GM19240 (cell line): Measurements from ENCODE around the gene STK32C.

Experiments used
- DNase-seq: peaks from one replicate; pipeline ENCODE4 v3.0.0; 2011; ENCODE audit warnings: low spot score; ENCODE audit not compliant: insufficient read length

Gene STK32C

GRCh38 chr10:132307823-132308586, at the start of gene STK32C:
STK32C (minus strand) TSS chr10:132307950; CDS start chr10:132307833, 117 bp downstream.
- DNase-seq = peak; percentile 98

DNA sequence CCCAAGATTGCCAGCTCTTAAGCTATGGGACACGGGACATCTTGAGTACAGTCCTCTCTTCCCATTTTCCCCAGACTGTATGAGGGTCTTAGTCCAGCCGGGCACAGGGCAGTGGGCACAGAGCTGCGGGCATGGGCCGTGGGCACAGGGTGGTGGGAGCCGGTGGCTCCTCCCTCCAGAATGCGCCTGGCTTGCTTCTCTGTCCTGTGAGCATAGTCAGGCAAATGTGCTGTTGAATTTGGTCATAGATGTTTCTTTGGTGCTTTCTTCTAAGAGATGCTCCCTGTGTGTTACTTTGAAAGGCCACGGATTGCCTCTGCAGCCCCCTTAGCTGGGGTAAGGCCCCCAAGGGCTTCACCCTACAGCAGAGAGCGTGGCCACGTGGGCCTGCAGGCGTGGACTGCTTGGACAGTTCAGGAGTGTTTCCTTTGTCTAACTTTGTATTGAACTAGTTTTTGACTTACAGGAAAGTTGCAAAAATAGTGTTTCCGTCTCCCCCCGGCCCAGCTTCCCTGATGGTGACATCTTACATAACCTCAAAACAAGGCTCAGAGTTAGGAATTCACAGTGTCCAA, 49.0 kb upstream of the STK32C start:
- DNase-seq = no peak

DNA sequence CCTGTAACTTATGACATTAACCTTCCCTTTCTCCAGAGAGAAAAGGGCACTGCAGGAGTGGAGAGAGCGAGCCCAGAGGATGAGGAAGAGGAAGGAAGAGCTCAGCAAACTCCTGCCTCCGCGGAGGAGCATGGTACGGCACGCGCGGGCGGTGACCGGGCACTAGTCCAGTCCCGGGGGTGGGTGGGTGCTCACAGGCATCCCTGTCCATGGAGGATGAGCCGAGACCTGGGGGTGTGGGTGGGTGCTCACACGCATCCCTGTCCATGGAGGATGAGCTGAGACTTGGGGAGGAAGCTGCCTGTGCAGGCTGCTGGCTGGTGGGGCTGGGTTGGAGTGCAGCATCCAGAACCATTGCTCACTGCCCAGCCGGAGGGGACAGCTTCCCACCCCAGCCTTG, 48.0 kb upstream of the STK32C start:
- no peak for DNase-seq

GRCh38 chr10:132355297-132355696, 47.5 kb upstream of the STK32C start:
- no peak for DNase-seq

DNA sequence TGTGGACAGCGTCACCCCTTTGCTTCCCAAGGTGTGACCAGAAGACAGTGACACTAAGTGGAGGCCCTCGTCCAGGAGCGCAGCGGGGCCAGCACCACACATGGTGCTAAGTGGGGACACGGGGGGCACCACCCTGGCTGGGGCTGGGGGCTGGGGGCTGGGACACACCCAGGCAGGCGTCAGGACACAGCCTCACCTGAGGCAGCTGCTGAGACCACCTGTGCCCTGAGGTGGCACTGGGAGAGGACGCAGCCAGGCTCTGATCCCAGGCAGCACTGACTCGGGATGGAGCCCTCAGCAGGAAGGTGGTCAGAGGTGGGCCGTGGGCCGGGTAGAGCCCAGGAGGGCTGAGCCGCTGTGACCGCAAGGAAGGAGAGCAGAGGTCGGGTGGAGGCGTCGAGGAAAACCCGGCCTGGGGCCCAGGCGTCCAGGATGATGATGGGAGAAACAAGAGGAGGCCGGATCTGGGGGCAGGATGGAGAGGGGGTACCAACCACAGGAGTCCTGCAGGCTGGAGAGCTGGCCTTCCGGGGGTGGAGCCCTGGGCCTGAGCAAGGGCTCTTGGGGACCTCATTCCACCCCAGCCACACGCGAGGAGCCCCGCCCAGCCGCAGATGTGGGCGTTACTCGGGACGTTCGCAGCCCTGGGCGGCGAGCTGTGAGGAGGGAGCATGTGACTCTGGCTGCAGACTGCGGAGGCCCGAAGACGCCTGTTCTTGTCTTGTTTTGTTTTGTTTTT, 46.8 kb upstream of the STK32C start:
- no peak for DNase-seq

DNA sequence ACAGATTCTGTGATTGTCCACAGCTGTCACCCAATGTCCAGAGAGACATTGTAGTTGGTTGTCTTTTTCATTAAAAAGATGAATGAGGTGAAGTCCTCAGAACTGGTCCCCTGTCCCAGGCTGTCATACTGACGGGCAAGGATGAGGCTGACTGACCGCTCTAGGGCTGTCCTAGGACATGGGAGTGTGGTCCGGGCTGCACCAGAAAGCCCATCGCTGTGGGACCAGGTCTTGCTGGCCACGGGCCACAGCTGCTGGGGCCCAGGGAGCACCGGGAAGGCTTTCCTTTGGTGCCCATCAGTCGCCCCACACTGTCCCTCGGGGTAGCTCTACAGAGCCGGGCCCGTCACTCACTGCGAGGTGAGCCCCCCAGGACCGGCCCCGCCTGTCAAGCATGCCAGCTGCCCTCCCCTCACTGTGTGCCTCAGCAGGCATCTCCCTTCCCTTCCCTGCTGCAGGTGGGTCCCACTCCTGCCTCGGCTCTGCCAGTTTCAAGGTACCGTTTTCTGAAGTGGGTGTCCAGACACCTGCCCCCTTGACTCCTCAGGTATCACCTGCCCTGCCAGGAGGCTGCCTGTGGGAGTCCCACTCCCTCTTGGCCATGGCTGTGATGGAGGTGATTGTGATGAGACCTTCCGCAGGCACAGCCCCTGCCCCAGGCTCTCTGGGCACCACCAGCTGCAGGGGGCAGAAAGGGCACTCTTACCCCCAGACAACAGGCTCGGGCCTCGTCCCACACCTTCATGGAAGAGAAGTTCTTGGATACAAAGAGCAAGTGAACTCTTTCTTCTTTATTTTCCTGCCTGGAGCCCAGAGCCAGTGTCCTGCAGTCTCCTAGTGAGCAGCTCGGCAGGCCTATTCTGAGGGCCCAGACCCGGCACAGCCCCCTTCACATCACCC, 46.0 kb upstream of the STK32C start:
- DNase-seq = no peak

DNA sequence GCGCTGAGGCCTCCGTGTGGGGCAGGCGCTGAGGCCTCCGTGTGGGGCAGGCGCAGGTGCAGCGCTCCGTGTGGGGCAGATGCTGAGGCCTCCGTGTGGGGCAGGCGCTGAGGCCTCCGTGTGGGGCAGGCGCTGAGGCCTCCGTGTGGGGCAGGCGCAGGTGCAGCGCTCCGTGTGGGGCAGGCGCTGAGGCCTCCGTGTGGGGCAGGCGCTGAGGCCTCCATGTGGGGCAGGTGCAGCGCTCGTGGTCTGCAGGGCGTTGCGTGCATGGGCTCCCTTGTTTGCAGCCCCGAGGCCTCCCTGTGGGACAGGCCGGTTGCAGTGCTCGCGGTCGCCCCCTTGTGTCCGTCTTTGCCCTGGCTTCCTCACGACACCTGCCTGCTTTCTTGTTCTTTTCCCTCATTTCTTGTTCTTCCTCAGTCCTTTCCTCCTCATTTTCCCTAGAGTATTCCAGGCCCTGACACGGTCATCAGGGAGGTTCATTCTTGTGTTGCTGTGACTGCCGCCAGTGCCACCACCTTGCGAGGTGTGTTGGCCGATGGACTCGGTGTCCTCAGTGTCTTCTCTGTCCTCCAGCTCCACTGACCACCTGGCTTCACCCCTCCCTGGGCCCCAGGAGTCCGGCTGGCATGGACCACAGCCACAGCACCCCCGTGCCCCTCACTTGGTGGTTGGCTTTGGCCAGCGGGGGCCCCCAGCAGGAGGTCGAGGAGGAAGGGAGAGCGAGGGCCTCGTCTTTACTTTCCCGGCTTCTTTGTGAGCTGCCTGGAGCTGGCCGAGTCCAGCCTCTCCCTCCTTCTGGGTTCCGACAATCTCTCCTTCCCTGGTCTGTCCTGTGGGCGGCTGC, 44.9 kb upstream of the STK32C start:
- DNase-seq = peak; percentile 79

GRCh38 chr10:132351611-132352010, 43.9 kb upstream of the STK32C start:
- no peak for DNase-seq

DNA sequence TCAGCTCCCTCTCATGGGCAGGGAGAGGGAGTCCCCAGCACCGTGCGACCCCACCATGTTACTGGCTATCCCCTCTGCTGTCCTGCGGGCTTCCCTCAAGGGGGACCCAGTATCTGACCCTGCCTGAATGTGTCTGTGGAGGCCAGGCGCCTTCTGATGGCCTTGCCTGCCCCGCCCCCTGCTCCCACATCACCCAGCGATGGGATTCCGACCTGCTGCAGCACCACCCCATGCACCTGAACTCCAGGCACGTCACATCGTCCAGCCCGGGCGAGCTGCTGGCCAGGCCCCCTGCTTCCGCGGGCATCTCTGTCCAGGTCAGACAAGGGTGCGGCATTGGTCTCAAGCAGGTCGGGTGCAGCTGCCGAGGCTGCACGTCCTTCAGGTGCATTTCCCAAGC, 43.2 kb upstream of the STK32C start:
- no peak for DNase-seq

DNA sequence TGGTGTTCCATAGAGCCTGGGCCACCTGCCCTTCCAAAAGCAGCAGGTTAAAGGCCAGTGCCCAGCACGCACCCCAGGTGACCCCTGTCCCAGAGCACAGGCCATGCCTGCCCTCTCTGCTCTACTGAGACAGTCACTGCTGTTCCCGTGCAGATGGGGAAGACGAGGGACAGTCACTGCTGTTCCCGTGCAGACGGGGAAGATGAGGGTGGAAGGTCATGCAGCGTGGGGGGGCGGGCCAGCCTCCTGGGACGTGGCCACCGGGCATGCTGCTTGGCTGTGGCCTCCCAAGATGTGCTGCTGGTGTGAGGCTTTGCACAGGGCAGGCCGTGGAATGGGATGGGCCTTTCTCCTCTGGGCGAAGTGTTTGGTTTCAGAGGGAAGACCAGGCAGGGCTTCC, 42.6 kb upstream of the STK32C start:
- DNase-seq = no peak

- no peak for DNase-seq
Measured at GRCh38 chr10:132349766-132350165, 42.0 kb upstream of the STK32C start.

DNA sequence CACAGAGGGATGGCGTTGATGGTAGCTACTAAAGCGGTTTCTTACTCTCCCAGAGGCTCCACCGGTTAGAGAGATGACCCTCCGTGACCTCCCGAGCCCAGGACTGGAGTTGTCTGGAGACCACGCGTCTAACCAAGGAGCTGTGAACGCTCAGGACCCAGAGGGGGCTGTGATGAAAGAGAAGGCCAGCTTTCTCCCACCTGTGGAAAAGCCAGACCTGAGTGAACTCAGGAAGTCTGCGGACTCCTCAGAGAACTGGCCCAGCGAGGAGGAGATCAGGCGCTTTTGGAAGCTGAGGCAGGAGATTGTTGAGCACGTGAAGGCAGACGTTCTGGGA, 40.1 kb upstream of the STK32C start:
- no peak for DNase-seq

GRCh38 chr10:132347211-132347930, 39.6 kb upstream of the STK32C start:
- no peak for DNase-seq

DNA sequence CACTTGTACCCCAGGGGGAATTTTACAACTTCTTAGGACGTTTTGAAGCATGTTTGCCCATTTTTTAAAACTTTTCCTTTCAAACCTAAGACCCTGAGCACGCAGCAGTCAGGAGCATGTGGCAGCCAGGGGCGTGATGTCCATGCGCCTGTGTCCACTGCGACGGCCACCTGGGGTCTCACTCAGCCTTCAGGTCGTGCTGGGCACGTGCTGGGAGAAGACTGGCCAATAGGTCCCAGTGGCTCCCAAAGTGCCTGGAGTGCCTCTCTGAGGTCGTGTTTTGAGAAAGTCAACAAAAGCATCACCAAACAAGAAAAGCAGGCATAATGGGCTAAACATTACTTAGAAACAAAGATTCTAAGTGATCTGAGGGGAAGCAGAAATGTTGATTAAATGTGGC, 39.1 kb upstream of the STK32C start:
- no peak for DNase-seq

GRCh38 chr10:132345345-132345744, 37.6 kb upstream of the STK32C start:
- DNase-seq = no peak

GRCh38 chr10:132344386-132344785, 36.6 kb upstream of the STK32C start:
- DNase-seq = no peak

GRCh38 chr10:132342553-132342952, 34.8 kb upstream of the STK32C start:
- DNase-seq = no peak

DNA sequence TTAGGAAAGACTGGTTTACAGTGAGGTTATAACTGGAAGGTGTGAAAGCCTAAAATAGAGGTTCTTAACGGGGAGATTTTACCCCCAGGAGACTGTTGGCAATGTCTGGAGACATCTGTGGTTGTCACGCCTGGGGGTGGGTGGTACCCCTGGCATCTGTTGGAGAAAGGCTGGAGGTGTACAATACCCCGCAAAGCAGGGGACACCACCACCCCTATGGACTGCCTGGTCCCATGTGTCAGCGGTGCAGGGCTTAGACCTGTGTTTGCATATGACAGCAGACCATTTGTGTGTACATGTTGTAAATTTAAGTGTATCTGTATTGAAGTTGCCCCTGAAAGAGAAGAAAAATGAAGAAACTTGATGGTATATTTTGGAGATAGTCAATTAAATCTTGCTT, 34.0 kb upstream of the STK32C start:
- DNase-seq = no peak

GRCh38 chr10:132341017-132341416, 33.3 kb upstream of the STK32C start:
- no peak for DNase-seq

GRCh38 chr10:132339276-132339675, 31.5 kb upstream of the STK32C start:
- no peak for DNase-seq
